ENCODE data around the gene MSI2.

GRCh38 chr17:57424777-57425188 is 168.5 kb downstream of the MSI2 start:
- TF ChIP-seq, protein P1, sequence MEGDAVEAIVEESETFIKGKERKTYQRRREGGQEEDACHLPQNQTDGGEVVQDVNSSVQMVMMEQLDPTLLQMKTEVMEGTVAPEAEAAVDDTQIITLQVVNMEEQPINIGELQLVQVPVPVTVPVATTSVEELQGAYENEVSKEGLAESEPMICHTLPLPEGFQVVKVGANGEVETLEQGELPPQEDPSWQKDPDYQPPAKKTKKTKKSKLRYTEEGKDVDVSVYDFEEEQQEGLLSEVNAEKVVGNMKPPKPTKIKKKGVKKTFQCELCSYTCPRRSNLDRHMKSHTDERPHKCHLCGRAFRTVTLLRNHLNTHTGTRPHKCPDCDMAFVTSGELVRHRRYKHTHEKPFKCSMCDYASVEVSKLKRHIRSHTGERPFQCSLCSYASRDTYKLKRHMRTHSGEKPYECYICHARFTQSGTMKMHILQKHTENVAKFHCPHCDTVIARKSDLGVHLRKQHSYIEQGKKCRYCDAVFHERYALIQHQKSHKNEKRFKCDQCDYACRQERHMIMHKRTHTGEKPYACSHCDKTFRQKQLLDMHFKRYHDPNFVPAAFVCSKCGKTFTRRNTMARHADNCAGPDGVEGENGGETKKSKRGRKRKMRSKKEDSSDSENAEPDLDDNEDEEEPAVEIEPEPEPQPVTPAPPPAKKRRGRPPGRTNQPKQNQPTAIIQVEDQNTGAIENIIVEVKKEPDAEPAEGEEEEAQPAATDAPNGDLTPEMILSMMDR (conservative IDR thresholded peaks at IDR 0.05; ENCODE audit: low read length) = no peak
- no peak for TF ChIP-seq EZH2phosphoT487 (IDR thresholded peaks at IDR 0.05; ENCODE audit: borderline replicate concordance, low read depth, low read length)
